Sciatic nerve (tissue), 2 donors: Measurements from ENCODE around the gene MYT1. TPM values are rescaled to one million over a fixed set of nuclear protein-coding genes. Genes with fewer than 3 reads are reported as not detected.
"Not testable (repeated sequence)": the region's sequence is repeated elsewhere in the genome, so short reads cannot be mapped to it uniquely, and the experiment has no call there.

Experiments
- ATAC-seq: fragments of 200-7000 bp; cut with Tn5 transposase; one replicate; pipeline ENCODE4 v1.9.1; 2020; ENCODE audit warnings: mild to moderate bottlenecking, moderate library complexity
- DNase-seq: peaks from one replicate; pipeline ENCODE4 v3.0.0-alpha.2; 2020; ENCODE audit warnings: low spot score
- intact Hi-C: fragments of 100-400 bp; cut with DNase I; formaldehyde crosslinking; loops from one replicate; pipeline ENCODE4 v1.14.2; 2022
- total RNA-seq: library from RNA; stranded (reverse); fragmentation: NEBNext Ultra II Directional; extraction: Animal tissue kit (Norgen Biotek cat#: 25700); gene quantifications from one replicate; pipeline ENCODE4 v1.2.1, GENCODE V29; 2021
- donor health status: DM: no; HTN: no; CAD: no.
- donor health status: DM: no; HTN: no; CAD: no.

MYT1 gene
- total RNA-seq, 1 donor from 2014 or later: not detected

- DNase-seq (no peak), ATAC-seq (no peak)
- intact Hi-C loops: no loop called here
These were observed 107.4 kb downstream of the MYT1 start for GRCh38 chr20:64271636-64272035.

- DNase-seq: no peak
- intact Hi-C loops: no loop called here
- ATAC-seq: no peak
These were observed 108.9 kb downstream of the MYT1 start for GRCh38 chr20:64273109-64273508.

- intact Hi-C loops: no loop called here
- DNase-seq (no peak), ATAC-seq (no peak)
These were observed 112.6 kb downstream of the MYT1 start for GRCh38 chr20:64276817-64277216.

GRCh38 chr20:64277571-64278316 is 113.5 kb downstream of the MYT1 start:
- intact Hi-C loops: no loop called here
- no peak for ATAC-seq
- DNase-seq: no peak

- no peak for ATAC-seq
These were observed 114.0 kb downstream of the MYT1 start for GRCh38 chr20:64278317-64278681.

GRCh38 chr20:64279826-64280459 is 115.7 kb downstream of the MYT1 start:
- intact Hi-C loops: no loop called here
- ATAC-seq: no peak
- DNase-seq: no peak

More at GRCh38 chr20:64278317-64278681, 114.0 kb downstream of the MYT1 start:
- intact Hi-C loops: no loop called here
- DNase-seq: no peak

GRCh38 chr20:64280460-64280843 is 116.2 kb downstream of the MYT1 start:
- no peak for DNase-seq
- no peak for ATAC-seq
- intact Hi-C loops: no loop called here

GRCh38 chr20:64283646-64284045 is 119.4 kb downstream of the MYT1 start:
- ATAC-seq (no peak), DNase-seq (no peak)
- intact Hi-C loops: no loop called here

- ATAC-seq, DNase-seq, intact Hi-C loops: not testable (repeated sequence)
These were observed 121.6 kb downstream of the MYT1 start for GRCh38 chr20:64285579-64286446.

GRCh38 chr20:64286447-64287263 is 122.4 kb downstream of the MYT1 start:
- intact Hi-C loops, DNase-seq, ATAC-seq: not testable (repeated sequence)

GRCh38 chr20:64287264-64287590 is 123.0 kb downstream of the MYT1 start:
- intact Hi-C loops, DNase-seq, ATAC-seq: not testable (repeated sequence)

Other genes starting within 250 kb of the MYT1 start
- 50.8 TPM for gene UCKL1, start 208.0 kb upstream of the MYT1 start, total RNA-seq
- gene ZNF512B, start 194.5 kb upstream of the MYT1 start, total RNA-seq: 13.6 TPM
- gene SAMD10, start 184.8 kb upstream of the MYT1 start, total RNA-seq: 2.9 TPM
- gene PRPF6, start 183.3 kb upstream of the MYT1 start, total RNA-seq: 60.4 TPM
- gene C20orf204, start 128.3 kb upstream of the MYT1 start, total RNA-seq: 2.1 TPM
- gene SOX18, start 114.8 kb upstream of the MYT1 start, total RNA-seq: 134 TPM
- gene TCEA2, start 101.3 kb upstream of the MYT1 start, total RNA-seq: 81.2 TPM
- gene RGS19, start 84.9 kb upstream of the MYT1 start, total RNA-seq: 10.8 TPM
- gene OPRL1, start 84.4 kb upstream of the MYT1 start, total RNA-seq: 1.0 TPM
- not detected for gene LKAAEAR1, start 80.1 kb upstream of the MYT1 start, total RNA-seq
- gene NPBWR2, start 56.9 kb upstream of the MYT1 start, total RNA-seq: not detected
- gene PCMTD2, start 91.3 kb downstream of the MYT1 start, total RNA-seq: 85.6 TPM